AG10803 (cell line): ENCODE results near the gene MYBPC2.

ENCODE experiments used
- DNase-seq: peaks from one replicate; pipeline ENCODE4 v3.0.0; 2010; ENCODE audit warnings: low read depth
- H3K4me3 ChIP-seq: 2 replicates; pipeline ENCODE4 v1.5.1; 2011; ENCODE audit warnings: mild to moderate bottlenecking, low read length, control low read depth
- TF ChIP-seq, protein P1 (sequence below): conservative IDR thresholded peaks from 2 replicates; pipeline ENCODE4 v1.5.1; 2011; ENCODE audit warnings: mild to moderate bottlenecking, low read length, control low read depth, inconsistent platforms

Gene MYBPC2

DNA sequence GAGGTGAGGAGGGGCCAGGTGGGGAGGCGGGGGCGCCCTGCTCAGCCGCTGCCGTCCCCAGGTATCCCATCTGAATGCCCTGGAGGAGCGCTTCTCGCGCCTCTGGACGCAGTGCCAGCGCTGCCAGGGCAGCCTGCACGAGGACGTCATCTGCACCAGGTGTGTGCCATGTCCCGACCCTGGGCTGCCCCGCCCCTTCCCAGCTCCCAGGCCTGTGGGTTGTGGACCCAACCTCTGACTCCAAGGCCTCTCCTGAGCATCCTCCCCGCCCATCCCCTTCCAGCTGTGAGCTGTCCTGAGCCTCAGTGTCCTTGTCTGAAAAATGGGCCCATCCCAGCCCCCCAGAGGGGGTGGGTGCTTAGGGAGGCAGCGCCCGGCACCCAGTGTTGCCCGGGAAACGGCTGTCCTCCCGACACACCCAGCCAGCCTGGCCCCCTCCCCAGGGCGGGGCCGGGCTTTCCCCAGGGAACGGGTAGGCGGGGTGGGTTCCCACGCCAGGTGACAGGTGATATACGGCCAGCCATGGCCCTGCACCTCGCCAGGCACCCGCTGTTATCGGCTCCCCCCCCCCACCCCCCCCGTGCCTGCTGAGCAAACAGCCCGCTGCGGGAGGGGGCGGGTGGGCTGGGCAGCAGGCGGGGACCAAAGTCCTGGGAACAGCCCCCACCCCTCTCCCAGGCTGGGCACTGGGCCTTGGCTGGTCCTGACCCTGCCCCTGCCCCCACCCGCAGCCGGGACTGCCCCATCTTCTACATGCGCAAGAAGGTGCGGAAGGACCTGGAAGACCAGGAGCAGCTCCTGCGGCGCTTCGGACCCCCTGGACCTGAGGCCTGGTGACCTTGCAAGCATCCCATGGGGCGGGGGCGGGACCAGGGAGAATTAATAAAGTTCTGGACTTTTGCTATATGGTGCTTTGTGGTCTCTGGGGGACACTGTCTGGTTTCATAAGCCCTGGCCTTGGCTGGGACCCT is 15.3 kb upstream of the MYBPC2 start:
- TF ChIP-seq, protein P1, sequence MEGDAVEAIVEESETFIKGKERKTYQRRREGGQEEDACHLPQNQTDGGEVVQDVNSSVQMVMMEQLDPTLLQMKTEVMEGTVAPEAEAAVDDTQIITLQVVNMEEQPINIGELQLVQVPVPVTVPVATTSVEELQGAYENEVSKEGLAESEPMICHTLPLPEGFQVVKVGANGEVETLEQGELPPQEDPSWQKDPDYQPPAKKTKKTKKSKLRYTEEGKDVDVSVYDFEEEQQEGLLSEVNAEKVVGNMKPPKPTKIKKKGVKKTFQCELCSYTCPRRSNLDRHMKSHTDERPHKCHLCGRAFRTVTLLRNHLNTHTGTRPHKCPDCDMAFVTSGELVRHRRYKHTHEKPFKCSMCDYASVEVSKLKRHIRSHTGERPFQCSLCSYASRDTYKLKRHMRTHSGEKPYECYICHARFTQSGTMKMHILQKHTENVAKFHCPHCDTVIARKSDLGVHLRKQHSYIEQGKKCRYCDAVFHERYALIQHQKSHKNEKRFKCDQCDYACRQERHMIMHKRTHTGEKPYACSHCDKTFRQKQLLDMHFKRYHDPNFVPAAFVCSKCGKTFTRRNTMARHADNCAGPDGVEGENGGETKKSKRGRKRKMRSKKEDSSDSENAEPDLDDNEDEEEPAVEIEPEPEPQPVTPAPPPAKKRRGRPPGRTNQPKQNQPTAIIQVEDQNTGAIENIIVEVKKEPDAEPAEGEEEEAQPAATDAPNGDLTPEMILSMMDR = no peak
- DNase-seq = no peak
- no peak overlapping the region for H3K4me3 ChIP-seq

DNA sequence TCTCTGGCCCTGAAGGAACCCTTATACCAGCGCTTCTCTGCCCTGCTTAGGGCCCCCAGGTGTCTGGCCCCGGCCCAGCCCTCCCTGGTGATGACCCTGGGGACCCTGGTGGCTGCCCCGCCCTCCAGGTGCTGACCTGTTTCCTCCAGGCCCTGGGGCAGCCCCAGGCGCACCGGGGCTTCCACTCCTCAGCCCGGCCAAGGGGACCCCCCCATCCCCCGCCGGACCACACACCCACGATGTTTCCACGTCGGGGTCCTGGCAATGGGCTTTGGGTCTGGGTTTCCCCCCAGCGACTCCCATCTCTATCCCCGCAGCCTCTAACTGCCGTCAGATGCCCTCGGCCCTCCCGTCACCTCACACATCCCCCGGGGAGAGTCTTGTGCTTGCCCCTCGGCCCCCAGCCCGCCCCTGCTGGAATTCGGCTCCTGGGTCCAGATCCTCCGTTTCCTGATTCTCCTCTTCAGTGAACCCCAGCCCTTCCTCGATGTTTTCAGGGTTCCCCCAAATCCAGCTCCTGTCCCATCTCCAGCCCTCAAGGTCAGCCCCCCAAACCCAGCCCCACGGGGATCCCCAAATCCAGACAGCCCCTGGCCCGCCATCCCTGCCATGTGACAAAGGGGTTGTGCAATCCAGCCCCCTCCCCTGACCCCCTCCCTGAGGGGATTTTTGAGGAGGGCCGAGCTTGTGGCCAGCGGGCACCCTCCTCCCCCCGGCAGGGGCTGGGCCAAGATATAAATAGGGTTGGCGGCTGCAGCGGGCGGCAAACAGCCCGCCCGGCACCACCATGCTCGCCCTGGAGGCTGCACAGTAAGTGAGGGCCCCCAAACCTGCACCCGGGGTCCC is 14.3 kb upstream of the MYBPC2 start, which contains the start of gene SPIB:
Gene SPIB, plus strand, starts transcription at position 763 of the 846 bp plus-strand sequence. Its CDS starts 25 bp downstream, at position 788.
- no peak within 1 kb of the TSS for H3K4me3 ChIP-seq
- no peak for DNase-seq
- TF ChIP-seq, protein P1 = no peak

DNA sequence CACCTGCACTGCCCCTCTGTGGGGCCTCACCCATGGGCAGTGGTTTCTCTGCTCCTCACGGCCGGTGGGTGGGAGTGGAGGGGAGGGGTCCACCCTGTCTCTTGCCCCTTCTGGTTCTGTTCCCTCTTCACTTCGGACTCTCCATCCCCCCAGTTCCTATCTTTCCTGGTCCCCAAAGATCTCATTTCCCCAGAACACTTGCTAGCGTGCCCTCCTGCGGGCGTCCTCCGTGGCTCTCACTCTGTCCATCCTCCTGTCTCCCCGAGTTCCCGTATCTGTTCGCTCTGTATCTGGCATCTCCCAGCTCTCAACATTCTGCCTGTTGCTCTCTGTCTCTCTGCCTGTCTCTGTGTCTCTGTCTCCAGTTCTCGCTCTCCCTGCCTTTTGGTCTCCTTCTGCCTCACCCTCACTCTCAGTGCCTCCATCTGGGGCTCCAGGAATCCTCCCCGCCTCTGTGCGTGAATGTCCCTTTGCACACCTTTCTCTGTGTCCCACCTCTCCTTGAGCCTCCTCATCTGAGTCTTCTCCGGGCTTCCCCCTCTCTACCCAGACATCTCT is 13.6 kb upstream of the MYBPC2 start:
- no peak for DNase-seq
- TF ChIP-seq, protein P1 = no peak
- no peak overlapping the region for H3K4me3 ChIP-seq

DNA sequence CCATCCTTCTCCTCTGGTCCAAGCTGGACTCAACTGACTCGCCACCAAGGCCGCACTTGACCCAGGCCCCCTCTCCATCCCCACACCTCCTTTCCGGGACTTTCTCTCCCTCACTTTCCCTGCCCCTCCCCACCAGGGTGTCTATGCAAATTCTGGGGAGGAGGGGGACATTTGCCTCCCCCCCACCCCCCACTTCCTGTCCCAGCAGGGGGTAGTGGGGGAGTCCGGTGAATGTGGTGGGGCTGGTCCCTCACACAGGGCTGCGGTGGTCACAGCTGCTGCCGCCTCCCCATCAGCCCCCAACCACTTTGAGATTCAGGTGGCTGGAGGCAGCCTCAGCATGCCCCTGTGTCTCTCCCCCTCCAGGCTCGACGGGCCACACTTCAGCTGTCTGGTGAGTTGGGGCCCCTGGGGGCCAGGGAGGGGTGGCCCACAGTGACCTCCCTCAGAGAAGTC is 13.1 kb upstream of the MYBPC2 start:
- TF ChIP-seq, protein P1 = no peak
- no peak overlapping the region for H3K4me3 ChIP-seq
- DNase-seq = no peak

DNA sequence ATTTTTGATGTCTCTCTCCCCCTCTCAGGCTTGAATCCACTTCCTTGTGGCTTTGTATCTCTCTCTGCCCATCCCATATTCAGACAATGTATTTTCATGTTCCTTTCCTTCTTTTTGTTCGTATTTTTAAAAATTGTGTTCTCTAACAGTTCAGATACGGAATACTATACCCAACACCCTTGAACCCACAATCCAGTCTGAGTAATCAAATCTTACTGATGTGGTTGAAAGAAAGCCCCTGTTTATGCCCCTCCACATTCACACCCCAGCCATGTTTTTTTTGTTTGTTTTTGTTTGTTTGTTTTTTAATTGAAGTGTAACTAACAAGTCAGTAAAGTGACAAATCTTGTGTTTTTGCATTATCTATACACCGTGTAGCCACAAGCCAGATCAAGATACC is 12.6 kb upstream of the MYBPC2 start:
- TF ChIP-seq, protein P1 = no peak
- H3K4me3 ChIP-seq = no peak overlapping the region
- no peak for DNase-seq

DNA sequence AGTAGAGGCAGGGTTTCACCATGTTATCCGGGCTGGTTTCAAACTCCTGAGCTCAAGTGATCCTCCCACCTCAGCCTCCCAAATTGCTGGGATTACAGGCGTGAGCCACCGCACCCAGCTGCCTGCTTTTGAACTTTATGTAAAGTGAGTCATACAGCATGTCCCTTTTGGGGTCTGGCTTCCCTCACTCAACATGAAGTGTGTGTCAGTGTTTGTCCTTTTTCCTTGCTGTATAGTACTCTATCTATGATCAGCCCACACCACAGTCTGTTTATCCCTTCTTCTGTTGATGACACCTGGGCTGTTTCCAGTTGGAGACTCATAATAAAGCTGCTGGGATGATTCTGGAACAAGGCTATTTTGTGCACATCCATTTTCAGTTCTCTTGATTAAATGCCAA is 11.9 kb upstream of the MYBPC2 start:
- TF ChIP-seq, protein P1 = no peak
- DNase-seq = no peak
- no peak overlapping the region for H3K4me3 ChIP-seq
